ENCODE data around the gene CELF2.

Gene CELF2

DNA sequence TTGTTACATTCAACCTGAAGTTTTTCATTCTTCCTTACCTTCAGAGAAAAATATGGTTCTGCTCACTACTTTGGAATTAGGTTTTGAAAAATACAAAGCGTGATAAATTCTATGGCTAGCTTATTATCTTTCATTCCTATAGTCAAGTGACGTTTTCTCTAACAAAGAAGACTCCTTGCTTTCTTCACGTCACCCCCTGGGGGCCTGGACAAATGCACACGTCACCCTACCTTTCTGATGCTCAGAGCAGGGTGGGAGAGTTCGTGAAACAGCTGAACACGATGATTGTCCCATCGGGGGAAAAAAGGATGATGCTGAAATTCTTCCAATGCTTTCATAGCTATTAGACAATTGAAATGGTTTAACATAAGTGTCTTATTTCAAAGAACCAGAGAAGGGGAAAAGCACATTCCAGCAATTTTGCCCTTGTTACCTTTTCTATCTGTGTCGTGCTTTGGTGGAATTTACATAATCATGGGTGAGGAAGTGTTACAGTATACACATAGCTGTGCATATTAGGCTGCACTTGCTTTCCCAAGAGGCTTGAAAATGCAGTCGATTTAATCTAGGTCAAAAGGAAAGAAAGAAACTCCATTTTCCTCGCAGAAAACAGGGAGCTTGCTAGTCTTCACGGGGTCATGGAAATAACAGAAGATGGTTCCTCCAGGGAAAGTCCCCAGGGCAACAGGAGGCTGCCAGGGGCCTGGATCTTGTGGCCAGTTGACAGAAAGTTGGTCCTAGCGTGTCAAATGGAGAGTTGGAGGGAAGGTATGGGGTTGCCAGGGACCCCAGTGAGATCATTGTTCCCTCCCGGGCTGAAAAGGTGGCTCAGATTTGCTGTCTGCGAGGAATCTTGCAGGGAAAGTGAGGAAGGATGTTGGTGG is 189.2 kb downstream of the CELF2 start:
- DNase-seq: no peak

DNA sequence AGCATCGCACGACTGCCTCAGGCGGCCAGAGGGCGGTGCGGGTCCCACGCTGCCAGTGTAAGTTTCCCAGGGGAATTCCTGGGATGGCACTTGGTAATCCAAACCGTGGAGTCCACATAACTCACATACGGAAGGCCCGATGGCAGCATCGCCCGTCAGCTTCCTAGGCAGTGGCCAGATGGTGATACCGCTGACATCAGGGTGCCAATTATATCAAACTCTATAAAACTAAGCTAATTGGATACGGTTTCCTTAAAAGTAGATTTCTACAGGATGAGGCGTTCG is 189.8 kb downstream of the CELF2 start:
- DNase-seq: no peak

DNA sequence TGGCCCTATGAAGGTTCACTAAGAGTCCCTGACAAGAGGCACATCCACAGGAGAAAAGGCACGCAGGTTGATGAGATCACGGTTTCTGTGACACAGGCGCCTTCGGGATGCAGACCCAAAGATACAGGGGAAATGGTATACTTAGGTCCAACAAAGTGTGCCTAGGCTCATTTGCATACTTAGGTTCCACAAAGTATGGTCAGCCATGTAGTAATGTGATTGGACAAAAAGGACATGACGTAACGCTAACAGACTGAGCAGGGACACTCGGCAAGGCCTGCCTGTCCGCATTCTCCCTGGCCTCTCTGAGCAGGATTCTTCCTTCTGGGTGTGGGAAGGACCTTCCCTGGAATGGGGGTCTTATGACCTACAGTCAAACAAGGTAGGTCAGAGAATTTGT is 190.6 kb downstream of the CELF2 start:
- no peak for DNase-seq

DNA sequence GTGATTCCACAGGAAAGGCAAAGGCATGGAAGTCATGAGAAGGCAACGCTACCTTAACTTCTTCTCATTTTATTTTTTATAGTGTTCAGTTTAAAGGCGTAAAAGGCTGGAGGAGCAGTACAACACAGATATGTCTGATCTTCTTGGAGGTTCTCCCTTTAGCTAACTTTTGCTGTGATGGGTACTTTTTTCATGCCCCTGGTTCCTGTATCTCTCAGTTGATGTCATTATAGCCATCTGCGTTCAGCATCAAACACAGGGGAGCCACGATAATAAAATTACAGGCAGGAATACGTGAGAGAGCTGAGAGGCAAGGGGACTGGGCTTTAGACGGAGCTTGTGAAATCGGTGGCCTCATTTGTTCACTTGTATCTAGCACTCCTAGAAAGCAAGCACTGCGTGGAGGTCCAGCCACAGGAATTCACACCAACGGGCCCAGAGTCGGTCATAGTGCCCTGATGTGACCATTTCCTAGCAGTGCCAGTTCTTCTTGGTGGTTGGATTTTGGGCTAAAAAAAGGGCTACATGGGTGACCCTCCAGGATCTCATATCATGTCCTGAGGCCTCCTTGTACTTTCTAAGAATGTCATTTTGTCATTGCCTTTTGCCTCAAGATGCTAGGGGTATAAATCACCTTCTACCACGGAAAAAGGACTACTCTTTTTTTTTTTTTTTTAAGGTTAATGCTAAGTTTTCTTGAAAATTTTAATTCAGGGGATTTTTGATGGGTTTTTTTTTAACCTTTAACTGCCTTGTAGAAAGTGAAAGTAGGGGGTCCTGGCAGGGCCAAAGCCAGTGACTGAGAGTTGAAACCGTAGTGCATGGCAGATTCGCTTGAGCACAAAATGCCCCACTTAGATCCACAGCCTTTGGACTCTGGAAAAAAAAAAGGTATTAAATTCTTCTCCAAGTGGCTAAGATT is 191.5 kb downstream of the CELF2 start:
- no peak for DNase-seq

DNA sequence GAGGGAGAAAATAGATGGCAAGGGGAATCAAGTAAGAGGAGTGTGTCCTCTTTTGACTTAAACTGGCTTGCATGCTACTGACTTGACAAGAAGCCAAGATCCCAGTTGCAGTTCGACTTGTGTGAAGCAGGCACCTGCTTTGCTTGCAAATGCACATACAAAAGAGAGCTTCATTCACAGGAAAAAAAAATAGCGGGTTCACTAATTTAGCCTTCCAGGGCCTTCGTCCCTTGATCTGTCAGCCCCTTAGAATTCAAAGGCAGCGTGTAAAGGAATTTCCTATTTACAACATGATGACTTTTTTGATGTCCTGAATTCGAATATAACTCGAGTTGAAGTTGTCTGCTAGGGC is 192.1 kb downstream of the CELF2 start:
- DNase-seq: no peak

DNA sequence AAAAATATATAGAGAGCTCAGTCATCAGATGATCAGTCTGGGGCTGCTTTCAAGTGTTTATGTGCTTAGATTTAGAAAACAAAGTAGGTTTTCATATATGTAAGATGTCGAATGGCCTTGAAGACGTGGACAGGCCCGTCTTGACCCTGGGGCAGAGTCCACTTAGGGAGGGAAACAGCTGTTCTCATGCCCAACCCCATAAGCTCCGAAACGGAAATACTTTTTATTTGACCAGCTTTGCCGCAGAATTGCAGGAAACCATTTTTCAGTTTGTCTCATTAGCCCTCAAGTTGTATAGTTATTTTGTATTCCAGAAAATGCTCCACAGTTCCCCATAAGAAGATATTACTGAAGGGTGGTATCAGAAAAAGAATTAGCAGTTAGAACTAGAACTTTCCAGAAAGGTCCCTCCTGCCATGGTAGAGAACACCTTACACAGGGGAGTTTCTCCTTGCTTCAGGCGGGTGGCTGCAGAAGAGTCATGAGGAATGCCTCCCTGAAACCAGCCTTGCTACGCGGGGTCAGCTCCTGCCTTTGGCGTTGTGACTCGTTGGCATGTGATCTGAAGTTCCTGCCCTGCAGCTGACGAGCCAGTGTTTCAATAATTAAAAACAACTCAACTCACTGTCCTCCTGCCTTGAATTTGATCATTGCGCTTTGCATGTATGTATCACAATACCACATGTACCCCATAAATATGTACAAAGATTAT is 192.7 kb downstream of the CELF2 start:
- no peak for DNase-seq

DNA sequence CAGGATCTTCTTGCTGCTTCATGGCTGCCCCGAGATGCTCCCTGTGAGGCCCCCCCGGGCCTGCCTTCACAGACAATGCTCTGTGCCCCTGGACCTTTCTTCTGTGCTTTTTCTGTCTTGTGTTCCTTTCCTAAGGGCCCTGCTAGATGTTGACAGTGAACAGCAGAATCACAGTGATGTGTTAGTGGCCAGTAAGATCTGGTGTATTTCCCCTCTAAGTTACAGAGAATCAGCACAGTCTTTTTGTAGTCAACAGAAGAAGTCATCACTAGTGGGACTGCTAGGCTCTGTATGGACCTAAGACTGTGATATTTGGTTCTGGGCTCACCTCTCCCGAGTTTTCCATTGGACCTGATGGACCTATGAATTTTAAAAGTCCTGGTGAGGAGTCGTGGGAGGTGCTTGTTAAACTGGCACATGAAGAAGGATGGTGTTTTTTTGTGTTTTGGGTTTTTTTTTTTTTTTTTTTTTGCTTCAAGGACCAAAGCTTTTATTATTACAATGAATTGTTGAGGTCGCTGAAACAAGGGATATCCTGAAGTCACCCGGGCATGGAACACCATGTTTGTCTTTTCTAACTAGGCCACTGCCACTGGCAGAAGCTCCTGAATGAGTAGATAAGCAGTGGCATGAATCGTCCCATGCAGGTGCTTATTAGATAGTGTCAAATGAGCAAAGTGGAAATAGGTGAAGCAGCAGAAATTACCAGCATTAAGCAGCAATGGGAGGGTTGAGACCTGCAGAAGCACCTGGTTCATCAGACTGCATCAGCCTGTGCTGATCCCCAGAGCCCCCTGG is 194.8 kb downstream of the CELF2 start:
- DNase-seq: no peak

DNA sequence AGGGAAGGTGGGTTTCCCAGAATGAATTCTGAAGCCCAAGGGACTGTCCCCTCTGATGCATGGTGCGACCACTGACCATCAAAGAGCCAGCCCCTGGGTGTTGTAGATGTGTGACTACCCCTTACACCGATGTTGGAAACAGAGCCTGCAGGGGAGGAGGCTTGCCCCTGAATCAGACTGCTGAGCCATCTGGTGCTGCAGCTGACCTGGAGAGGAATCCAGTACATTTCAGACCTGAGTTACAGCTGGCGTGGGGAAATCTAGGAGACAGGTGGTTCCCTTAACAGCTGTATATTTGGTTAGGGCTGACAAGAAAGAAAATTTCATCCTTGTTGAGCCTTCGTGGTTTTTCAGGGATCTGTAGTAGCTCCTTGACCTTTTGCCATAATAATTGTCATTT is 195.5 kb downstream of the CELF2 start:
- DNase-seq: no peak

DNA sequence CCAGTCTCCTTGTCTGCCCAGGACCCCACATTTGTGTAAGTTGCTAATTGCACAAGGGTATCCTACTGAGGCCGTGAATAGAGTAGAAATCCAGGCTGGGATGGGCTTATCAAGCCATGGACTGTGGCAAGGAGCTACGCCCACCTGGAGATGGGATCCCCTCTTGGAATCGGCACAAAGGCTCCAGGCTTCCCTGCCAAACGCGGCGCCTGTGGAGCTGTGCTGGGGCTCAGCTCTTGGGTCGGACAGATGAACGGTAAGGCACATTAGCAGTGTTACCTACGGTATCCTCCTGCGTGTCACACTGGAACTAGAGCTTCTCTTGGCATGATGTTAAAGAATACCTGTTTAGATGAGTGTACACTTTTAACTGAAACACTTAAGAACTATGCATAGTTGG is 196.7 kb downstream of the CELF2 start:
- no peak for DNase-seq

DNA sequence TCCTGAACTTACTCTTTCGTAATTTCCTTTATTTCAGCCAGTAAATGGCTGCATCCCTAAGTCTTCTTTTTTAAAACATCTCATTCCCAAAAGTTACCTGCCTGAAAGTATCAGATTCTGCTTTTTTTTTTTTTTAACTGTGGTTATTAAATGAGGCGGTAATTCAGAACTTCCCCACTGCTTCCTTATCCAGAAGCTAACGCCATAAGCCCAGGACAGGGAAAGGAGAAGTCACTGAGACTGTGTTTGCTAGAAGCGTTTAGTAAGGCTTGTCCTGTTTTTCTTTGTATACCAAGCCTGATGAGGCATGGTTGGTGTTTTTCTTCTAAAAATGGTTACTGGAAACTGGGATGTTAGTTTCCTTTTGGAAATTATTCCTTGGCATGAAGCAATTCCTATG is 197.8 kb downstream of the CELF2 start:
- no peak for DNase-seq

DNA sequence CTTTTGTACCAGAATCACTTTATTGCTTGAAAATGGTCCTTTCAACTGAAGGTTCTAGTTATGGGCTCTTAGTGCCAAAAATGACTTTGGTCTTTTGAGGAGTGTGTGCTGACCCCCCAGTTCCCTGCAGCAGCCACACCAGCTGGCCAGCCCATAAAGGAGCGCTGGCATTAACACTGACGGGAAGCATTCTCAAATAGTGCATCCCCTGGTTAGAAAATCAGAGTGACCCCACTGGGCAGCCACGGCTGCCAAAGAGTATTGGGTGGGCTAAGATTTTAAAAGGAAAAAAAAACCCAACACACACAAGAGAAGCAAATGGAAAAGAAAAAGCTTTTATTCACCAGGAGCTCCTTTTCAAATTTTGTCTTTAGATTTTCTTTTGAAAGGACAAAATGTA is 199.8 kb downstream of the CELF2 start:
- DNase-seq: no peak

DNA sequence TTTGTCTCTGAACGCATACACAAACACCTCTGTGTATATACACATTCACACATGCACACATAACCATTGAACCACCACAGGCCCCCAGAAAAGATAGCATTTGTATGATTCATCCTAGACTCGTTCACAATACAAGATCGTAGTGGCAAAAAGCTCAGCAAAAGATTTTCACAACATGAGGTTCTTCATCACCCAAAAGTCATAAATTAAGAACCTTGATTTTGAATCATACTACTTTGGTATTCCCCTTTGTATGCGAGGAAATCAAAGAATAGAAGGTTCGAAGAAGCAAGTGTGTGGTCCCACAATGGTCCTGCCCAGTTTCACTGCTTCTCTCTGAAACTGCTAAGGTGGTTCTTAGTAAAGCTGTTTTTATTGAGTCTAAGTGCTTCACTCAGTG is 200.7 kb downstream of the CELF2 start:
- DNase-seq: no peak

DNA sequence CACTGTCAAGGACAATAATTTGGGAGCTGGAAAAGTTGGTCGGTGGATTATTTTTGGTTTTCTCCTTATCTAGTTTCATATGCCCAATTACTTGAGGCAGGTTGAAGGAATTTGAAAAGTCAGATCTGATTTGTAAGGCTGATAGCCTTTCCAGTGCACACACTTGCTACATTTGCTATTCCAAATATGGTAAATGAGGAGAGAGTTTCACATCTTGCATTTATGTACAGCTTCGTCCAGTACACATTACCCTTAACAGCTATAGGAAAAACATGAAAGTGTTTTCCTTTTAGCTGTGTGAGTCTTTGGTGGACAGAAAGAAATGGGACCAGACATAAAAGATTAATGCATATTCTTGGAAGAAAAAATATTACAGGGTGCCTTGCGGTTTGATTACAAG is 201.8 kb downstream of the CELF2 start:
- DNase-seq: no peak

DNA sequence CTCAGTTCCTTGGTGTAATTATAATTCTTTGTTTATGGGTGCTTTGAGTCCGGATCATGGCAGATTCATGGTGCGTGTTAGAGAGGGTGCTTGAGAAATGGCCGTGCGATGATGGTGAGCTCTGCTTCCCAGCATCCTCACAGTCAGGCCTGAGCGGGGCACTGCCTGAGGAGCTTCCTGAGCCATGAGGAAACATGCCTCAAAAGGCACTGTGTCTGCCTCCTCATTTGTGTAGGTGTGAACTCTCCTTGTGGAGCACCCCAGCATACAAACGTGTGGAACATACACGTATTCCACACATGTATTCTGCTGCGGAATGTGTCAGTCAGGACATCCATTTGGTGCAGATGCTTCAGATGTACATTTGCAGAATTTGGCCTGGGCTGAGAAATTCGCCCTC is 205.4 kb downstream of the CELF2 start:
- no peak for DNase-seq

DNA sequence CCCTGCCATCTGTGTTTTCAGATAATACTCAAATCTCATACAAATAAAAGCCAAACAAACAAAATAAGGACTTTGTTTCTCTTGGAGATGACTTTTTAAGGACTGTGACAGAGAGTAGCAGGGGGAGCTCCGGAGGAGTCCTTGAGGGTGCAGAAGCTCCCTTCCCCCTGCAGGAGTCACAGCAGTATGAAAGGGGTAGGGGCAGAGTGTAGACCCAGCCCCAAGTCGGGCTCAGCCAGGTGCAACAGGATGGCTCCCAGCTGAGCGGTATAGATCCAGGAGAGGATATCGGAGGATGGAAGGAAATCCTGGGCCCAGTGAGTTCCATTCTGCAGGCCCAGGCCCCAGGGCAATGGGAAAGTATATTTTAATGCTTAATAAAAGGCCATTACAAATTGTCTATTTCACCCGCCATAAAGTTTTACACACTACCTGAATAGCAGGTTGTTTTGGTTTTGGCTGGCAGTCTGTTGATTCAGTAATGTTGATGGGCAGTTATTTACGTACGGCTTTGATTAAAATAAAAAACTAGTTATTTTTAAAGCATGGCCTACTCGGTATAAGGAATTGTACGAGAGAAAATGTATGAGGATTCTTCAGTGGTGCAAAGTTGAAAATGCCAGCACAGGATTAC is 206.0 kb downstream of the CELF2 start:
- no peak for DNase-seq

DNA sequence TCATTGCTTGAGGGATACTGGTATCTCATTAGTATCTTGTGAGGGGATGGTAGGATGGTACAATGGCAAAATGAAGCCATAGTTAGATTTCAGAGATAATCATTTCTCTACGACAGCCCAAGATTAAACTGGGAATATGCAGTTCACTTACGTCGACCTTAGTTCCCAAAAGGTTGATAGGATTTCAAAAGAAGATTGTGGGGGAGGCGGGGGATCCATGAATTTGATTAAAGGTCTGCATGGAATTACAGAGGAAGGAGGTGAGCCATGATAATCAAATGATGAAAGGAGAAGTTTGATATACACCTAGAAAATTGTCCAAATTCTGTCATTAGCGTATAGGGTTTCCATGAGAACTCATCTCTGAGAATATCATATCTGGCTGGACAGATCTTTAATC is 206.6 kb downstream of the CELF2 start:
- no peak for DNase-seq

DNA sequence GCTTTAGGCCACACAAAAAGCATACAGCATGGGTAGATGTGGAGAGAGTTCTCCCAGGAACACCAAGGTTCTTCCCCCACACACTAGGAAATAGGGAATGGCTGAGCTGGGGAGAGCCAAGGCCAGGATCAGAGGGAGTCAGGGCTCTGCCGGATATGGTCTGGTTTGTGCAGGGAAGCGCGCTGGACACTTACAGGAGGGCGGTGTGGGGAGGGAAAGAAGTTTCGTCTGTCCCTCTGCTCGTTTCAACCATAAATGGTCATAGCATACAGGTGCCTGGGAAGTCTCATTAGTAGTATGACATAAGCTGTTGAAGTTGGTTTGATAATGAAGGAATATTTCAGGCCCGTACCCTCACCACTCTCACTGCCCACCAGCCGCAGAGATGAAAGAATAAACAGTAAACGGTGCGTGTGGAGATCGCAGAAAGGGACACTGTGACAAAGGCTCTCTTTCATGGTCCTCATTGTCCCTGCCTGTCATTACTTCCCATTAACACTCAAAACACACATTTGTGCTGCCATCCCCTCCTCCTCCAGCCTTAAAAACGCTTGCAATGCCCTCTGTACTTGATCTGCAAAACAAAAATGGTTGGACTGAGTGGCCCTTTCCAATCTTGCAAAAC is 207.2 kb downstream of the CELF2 start:
- DNase-seq: no peak

DNA sequence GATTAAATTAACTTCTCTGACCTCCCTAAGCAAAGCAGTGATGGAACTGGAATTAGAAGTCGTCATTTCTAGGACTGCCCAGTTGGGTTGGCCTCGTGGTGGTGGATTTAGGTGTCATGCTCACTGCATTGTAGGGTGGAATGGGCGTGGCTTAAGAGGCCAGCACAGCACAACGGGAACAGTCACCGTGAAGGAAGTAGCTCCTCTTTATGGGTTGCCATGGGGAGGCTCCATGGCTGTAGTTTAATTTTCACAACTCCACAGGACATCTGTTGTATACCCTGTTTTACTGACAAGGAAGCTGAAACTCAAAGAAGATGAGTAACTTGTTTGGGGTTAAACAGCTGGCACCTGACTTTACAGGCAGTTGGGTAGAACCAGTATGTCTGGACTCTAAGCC is 208.3 kb downstream of the CELF2 start:
- no peak for DNase-seq

DNA sequence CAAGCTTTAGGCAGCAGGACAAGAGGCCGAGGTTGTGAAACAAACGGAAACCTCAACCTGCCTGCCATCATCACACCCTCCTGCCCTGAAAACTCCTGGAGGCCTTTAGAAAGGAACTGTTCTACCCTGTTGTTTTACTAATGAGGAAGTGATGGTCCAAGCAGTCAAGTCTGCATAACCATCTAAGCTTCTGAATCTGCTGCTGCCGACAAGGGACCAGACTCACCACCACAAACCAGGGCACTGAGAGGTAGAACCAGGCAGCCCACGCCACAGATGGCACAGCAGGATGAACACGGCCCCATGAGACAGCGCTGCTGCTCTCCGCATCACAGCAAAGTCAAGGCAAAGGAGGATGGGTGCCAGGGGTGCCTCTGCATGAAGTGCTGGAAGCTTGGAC is 209.4 kb downstream of the CELF2 start:
- no peak for DNase-seq

DNA sequence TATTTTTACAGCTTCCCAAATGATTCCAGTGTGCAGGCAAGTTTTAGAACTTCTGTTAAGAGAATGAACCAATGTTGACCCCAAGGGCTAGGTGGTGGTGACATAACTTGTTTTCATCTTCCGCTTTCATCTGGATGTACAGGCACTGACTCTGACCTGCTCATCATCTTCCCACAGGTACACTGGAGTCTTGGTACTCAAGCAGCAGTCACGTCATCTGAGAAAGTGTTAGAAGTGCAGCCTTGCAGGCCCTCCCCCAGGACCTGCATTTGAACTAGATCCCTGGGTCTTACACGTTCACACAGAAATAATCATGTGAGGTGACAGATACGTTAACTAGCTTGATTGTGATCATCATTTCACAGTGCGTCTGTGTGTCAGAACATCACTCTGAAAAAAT is 212.2 kb downstream of the CELF2 start:
- DNase-seq: no peak

DNA sequence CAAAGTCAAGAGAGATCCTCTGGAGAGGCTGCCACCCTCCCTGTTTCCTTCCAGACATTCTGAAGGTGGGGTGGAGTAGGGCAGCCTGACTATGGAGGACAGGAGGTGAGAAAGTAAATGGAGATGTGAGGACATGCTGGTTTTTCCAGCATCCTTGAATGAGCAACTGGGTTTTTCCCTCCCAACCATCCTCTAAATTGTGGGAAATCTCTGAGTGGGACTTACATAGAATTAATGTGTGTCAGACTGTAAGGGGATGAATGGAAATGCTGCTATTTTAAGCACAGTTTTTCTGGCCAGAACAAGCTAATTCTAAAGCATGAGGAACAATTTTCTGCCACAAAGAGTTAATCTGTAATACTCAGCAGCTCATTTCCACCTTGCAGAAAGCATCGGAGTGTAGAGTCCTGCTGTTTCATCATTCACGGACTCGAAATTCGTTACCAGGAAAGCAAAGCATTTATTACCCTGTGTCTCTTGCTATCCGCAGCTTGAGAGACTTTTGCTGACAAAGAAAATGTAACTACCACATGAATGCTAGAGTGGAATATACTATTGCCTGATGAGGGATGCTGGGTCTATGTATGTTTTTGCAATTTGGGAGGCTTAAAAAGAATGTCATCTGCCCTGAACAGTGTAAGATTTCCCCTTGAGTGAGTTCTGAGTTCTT is 213.0 kb downstream of the CELF2 start:
- no peak for DNase-seq

Measured in NCI-H1105 (cell line).